HEK293T (cell line): ENCODE results near the gene DGKD.

Source experiments
- BHLHE40 ChIP-seq: fragments of 450-650 bp; IDR thresholded peaks from 2 replicates; pipeline ENCODE4 v1.6.1; 2016; ENCODE audit warnings: mild to moderate bottlenecking, moderate library complexity, borderline replicate concordance
- FOXK2 ChIP-seq: fragments of 450-650 bp; IDR thresholded peaks from 2 replicates; pipeline ENCODE4 v1.6.1; 2016; ENCODE audit warnings: mild to moderate bottlenecking
- FOXM1 ChIP-seq: fragments of 450-650 bp; IDR thresholded peaks from 2 replicates; pipeline ENCODE4 v1.6.1; 2017; ENCODE audit warnings: mild to moderate bottlenecking, borderline replicate concordance
- NFRKB ChIP-seq: fragments of 450-650 bp; IDR thresholded peaks from 2 replicates; pipeline ENCODE4 v1.6.1; 2016; ENCODE audit warnings: mild to moderate bottlenecking, moderate library complexity
- SP1 ChIP-seq: fragments of 450-650 bp; IDR thresholded peaks from 2 replicates; pipeline ENCODE4 v1.6.1; 2017
- SUZ12 ChIP-seq: fragments of 450-650 bp; IDR thresholded peaks from 2 replicates; pipeline ENCODE4 v1.6.1; 2016; ENCODE audit warnings: mild to moderate bottlenecking
- TARDBP ChIP-seq: fragments of 450-650 bp; IDR thresholded peaks from 2 replicates; pipeline ENCODE4 v1.6.1; 2016
- ZNF384 ChIP-seq: fragments of 450-650 bp; IDR thresholded peaks from 2 replicates; pipeline ENCODE4 v1.6.1; 2016
- TF ChIP-seq, protein P1 (sequence below): fragments of 450-650 bp; IDR thresholded peaks from 2 replicates; pipeline ENCODE4 v1.6.1; 2016

DNA sequence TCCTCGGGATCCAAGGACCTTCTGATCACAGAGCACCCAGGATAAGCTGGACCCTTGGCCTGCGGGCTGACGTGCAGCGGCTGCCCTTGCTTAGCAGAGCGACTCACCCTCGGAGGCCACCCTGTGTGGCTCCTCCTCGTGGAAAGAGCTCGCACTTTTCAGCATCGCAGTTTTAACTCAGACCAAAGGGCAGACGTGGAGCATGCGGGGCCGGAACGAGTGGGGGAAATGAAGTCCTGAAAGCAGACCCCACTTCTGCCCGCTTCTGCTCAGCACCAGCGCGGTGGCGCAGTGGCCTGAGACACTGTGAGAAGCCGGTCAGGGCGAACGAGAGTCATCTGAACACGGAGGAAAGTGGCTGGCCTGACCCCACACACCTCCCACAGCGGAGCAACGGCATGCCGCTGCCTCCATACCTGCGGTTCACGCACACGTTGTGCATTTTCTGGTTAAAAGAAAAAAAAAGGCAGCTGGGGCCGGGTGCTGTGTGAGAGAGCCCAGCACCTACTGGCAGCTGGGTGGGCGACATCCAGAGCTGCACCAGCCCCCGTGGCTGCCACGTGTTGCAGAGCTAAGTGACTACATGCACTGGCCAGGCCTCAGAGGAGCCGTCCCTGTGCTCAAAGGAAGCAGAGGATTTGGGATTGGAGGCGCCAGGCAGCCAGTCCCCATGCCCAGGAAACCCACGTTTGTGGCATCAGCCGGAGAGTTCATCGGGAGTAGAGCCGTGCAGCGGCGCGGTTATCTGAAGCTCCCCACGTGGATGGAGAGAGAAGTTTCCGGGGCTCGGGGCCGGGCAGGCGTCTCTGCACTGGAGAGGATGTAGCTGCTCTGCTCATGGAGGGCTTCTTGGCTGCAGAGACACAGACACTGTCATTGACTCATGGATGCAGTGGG lies 122.6 kb downstream of the DGKD start:
- TF ChIP-seq, protein P1, sequence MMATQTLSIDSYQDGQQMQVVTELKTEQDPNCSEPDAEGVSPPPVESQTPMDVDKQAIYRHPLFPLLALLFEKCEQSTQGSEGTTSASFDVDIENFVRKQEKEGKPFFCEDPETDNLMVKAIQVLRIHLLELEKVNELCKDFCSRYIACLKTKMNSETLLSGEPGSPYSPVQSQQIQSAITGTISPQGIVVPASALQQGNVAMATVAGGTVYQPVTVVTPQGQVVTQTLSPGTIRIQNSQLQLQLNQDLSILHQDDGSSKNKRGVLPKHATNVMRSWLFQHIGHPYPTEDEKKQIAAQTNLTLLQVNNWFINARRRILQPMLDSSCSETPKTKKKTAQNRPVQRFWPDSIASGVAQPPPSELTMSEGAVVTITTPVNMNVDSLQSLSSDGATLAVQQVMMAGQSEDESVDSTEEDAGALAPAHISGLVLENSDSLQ: no peak
- TF ChIP-seq FOXM1: no peak
- no peak for TF ChIP-seq ZNF384
- TF ChIP-seq BHLHE40: no peak
- TF ChIP-seq SP1: no peak
- no peak for TF ChIP-seq NFRKB
- no peak for TF ChIP-seq SUZ12
- no peak for TF ChIP-seq TARDBP
- TF ChIP-seq FOXK2: no peak
